ENCODE measurements around the gene CLEC18C.
"Not testable (repeated sequence)": the region's sequence is repeated elsewhere in the genome, so short reads cannot be mapped to it uniquely, and the experiment has no call there.

CLEC18C gene

DNA sequence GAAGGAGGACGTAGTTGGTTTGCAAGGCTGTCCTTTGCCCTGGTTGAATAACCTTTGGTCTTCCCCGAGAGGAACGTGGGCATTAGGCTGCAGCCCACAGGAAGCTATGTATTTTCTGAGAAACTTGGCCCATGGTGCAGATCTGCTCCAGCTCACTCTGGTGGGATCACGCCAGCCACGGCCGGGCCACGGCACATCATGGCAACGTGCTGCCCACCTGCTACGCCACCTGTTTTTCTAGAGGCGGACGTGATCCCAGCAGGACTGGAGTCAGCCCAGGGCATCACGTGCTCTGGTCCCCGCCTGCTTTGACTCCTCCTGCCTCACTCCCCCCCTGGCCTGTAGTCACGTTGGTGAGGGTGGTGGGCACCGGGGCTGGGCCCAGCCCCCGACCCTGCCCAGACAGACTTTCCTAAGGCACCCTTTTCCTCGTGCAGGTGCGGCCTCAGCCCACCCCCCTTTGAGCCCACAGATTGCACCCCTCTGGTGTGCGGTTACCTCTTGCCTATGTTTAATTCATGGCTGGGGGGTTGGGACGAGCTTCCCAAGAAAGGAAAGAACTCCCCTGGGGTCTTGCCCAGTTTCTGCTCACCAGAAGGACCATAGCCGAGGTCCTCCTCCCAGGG lies at the start of gene CLEC18C:
CLEC18C (plus strand) TSS at position 576 of the 626 bp plus-strand sequence. CDS start 492 bp downstream, outside the sequence.
- not testable (repeated sequence) for DNase-seq

DNA sequence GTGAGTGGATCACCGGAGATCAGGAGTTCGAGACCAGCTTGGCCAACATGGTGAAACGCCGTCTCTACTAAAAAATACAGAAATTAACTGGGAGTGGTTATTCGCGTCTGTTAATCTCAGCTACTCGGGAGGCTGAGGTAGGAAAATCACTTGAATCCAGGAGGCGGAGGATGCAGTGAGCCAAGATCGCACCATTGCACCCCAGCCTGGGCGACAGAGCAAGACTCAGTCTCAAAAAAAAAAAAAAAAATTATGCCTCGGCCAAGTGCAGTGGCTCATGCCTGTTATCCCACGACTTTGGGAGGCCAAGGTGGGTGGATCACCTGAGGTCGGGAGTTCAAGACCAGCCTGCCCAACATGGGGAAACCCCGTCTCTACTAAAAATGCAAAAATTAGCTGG lies 49.8 kb upstream of the CLEC18C start:
- DNase-seq: not testable (repeated sequence)

DNA sequence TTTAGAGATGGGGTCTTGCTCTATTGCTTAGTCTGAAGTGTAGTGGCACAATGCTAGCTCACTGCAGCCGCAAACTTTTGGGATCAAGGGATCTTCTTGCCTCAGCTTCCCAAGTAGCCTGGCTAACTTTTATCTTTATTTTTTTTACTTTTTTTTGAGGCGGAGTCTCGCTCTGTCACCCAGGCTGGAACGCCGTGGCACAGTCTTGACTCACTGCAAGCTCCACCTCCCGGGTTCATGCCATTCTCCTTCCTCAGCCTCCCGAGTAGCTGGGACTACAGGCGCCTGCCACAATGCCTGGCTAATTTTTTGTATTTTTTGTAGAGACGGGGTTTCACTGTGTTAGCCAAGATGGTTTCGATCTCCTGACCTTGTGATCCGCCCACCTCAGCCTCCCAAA lies 47.4 kb upstream of the CLEC18C start:
- DNase-seq: not testable (repeated sequence)

DNA sequence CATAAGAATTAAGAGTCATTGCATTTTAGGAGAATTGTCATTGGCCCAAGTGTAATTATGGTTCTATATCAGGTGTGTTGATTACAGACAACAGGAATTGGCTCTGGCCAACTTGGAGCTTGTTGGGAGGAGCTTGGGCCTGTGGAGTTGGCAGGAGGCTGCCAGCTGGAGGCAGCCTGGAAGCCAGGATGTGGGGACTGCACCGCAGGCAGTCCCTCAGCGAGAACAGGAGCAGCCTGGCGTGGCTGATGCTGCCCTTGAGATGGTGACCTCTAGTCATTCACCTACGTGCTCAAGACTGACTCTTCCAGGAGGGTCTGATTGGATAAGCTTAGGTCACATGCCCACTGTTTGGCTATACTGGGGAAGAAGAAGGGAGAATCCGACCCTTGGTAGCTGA lies 45.9 kb upstream of the CLEC18C start:
- DNase-seq: not testable (repeated sequence)

DNA sequence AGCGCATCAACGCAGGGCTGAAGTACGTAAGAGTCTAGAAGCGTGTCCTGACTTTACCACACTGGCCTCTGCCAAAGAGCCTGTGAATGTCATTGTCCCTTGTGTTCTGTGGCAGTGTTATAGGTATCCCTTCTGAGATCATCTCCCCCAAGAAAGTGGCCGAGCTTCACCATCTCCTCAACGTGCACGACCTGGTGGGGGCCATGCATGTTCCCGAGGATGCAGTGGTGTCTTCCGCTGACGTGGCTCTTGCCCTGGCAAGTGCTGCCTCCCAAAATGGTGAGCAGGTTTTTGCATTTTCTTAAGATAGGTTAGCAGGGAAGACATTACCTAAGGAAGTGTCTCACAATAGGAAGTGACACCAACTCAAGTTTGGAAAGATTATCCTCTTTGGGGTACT lies 44.7 kb upstream of the CLEC18C start:
- DNase-seq: not testable (repeated sequence)

DNA sequence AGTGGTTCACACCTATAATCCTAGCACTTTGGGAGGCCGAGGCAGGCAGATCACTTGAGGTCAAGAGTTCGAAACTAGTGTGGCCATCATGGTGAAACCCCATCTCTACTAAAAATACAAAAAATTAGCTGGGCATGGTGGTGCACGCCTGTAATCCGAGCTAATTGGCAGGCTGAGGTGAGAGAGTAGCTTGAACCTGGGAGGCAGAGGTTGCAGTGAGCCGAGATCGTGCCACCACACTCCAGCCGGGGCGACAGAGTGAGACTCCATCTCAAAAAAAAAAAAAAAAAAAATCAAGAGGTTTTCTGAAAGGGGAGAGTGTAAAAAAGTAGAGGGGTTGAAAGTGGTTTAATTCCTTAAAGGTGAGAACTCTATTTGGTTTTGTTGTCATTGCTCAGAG lies 37.8 kb upstream of the CLEC18C start:
- not testable (repeated sequence) for DNase-seq

DNA sequence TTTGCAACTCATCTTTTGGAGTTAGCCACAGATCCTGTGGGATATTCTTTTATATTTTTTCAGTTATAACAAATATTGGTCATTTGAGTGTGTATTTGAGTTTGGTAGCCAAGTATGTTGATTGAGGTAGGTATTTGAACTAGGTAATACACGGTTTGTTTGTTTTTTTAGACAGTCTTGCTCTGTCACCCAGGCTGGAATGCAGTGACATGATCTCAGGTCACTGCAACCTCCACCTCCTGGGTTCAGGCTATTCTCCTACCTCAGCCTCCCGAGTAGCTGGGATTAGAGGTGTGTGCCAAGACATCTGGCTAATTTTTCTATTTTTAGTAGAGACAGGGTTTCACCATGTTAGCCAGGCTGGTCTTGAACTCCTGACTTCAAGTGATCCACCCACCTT lies 37.0 kb upstream of the CLEC18C start:
- not testable (repeated sequence) for DNase-seq

DNA sequence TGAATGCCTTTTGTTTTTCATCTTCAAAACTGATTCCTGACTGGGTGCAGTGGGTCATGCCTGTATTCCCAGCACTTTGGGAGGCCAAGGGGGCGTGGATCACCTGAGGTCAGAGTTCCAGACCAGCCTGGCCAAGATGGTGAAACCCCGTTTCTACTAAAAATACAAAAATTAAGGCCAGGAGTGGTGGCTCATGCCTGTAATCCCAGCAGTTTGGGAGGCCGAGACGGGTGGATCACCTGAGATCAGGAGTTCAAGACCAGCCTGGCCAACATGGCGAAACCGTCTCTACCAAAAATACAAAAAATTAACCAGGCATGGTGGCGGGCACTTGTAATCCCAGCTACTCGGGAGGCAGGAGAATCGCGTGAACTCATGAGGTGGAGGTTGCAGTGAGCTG lies 30.8 kb upstream of the CLEC18C start:
- not testable (repeated sequence) for DNase-seq

DNA sequence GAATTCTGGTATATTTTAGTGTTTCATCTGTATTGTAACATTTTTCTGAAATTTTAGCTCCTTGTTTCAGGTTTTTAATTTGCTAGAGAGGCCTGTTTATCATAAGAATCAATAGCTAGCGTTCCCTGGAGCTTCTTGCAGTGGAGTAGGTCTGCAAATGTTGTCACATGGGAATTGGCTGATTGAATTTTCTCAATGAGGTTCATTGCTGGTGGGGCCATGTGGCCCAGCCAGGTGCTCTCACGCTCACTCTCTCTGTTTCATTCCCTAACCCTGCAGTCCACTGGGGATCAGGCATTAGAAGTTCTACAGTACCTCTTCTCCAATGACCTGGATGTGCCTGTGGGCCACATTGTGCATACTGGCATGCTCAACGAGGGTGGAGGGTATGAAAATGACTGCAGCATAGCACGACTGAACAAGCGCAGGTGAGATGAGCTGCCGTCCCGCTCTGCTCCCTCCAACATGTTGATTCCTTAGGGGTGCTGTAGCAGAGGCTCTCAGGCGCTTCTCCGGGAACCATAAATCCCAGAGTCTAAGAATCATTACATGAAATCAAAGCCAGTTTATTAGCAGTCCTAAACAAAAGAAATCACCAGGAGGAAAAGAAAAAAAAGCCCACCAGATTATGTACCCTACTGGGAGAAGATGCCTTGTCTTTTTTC lies 30.2 kb upstream of the CLEC18C start:
- not testable (repeated sequence) for DNase-seq

DNA sequence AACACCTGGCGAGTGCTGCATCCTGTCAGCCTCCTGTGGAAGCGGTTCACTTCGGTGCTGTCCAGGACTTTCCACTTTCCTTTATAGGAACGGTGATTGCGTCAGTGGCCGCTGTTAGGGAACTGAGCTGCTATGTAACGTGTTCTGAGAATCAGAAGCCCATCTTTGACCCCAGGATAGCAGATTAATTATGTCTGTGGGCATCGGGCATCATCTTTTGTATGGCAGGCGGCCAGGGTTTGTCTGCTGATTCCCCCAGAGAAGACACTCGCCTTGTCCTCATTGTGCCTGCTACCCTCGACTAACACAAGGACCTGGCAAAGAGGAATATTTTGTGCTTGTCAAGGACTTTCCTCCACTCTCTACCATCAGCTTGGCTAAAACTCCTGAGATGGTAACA lies 25.7 kb upstream of the CLEC18C start:
- DNase-seq: not testable (repeated sequence)

DNA sequence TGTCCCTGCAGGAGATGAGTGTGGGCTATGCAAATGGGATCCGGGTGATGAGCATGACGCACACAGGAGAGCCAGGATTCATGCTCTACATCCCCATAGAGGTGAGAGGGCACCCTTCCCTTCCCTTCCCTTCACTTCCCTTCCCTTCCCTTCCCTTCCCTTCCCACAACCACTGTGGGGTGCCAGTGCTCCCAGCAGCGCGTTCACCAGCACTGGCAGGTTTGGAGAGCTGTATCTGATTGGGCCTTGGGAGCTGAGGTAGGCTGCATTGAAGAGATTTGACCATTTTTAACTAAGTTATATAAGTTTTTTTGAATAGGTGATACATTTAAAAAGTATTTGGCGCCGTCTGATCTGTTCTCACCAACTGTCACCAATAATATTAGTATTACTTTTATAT lies 25.1 kb upstream of the CLEC18C start:
- not testable (repeated sequence) for DNase-seq

DNA sequence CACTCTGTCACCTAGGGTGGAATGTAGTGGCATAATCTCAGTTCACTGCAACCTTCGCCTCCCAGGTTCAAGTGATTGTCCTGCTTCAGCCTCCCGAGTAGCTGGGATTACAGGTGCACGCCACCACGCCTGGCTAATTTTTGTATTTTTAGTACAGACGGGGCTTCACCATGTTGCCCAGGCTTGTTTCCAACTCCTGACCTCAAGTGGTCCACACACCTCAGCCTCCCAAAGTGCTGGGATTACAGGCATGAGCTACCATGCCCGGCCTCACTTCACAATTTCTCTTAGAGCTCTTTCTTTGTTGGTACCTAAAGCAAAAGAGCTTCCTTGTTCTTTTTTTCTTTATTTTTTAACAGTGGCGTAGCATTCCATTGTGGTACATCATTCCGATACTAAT lies 24.3 kb upstream of the CLEC18C start:
- not testable (repeated sequence) for DNase-seq

DNA sequence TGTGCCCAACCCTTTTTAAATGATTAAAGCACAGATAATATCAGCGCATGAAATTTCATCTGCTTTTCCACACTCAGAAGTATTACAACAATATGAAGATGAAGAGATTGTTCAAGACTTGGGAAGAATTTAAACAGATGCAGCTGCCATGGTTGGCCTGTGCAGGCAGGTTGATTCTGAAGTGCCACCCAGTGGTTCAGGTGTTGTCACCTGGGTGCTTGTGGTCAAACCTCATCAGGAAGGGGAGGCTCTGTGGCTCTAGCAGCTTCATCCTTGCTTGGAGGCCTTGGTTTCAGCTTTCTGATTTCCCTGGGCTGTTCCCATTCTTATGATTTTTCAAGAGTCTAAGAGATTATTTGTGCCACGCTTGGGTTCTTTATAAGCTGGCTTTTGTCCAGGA lies 22.2 kb upstream of the CLEC18C start:
- no peak for DNase-seq

DNA sequence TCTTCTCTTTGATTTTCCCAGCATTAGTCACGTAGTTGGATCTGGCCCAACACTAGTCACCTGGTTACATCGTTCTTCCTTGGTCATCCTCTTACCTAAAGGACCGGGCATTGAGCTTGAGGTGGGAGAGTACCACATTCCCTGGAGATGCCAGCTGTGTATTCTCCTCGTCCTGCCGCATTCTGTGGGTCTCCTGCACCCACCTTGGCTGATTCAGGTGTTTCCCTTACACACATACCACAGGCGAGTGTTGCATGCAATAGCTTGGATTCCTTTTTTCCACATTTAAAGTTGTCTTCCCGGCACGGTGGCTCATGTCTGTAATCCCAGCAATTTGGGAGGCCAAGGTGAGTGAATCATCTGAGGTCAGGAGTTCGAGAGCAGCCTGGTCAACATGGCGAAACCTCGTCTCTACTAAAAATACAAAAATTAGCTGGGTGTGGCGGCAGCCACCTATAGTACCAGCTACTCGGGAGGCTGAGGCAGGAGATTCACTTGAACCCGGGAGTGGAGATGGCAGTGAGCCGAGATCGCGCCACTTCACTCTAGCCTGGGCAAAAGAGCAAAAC lies 21.6 kb upstream of the CLEC18C start:
- DNase-seq: no peak

DNA sequence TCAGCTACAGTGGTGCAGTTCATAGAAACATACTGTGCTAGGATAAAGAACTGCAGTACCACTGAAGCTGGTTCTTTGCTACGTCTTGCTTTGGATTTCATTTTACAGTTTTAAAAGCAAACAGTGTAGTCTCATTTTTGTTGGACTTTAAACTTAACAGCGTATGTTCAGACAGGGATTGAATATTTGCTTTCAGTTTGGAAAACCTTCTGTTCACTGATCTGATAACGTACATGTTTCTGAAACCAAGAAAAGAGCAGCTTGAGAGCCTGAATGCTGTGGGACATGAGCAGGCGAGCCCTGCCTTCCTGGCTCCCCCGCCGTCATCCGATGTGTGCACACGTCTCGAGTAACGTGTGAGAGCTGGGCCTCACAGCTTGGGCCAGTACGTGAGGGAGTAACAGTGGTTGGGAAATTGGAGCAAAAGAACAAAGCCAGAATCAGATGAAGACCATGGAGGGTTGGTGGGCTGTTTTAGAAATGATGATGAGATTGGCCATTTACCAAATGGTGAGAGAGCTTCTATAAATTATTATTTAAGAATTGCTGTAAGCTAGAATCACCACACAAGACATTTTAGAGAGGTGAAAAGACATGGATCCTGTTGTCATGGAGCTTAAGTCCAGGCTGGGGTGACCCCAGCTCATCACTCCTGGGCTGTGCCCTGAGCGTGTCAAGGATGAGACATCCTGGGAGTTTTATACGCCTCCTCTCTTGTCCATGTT lies 20.8 kb upstream of the CLEC18C start:
- no peak for DNase-seq

DNA sequence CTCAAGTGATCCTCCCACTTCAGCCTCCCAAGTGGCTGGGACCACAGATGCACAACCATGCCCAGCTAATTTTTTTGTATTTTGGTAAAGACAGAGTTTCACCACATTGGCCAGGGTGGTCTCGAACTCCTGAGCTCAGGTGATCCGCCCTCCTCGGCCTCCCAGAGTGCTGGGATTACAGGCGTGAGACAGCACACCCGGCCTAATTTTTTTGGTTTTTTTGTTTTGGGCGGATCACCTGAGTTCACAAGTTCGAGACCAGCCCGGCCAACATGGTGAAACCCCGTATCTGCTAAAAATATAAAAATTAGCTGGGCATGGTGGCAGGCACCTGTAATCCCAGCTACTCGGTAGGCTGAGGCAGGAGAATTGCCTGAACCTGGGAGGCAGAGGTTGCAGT lies 18.9 kb upstream of the CLEC18C start:
- not testable (repeated sequence) for DNase-seq

DNA sequence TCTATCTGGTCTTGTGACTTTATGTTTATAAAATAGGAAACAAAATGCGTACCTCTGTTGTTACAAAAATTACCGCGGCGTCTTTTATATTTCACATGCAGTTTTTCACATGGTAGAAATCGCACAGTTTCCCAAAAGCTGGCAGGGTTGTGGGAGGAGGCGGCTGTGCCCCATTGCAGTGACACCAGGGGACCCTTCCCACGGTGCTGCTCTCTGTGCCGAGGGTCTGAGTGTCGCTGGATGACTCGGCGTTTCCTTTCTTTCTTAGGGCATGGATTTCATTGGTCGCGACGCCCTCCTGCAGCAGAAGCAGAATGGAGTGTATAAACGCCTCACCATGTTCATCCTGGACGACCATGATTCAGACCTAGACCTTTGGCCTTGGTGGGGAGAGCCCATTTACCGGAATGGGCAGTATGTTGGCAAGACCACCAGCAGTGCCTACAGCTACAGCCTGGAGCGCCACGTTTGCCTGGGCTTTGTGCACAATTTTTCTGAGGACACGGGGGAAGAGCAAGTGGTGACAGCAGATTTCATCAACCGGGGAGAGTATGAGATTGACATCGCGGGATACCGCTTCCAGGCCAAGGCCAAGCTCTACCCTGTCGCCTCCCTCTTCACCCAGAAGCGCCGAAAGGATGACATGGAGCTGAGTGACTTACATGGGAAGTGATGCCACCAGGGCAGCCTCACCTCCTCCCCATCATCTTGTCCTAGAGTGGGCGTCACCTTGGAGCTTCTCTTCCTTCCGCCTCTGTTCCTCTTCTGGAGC lies 17.2 kb upstream of the CLEC18C start:
- DNase-seq: no peak

DNA sequence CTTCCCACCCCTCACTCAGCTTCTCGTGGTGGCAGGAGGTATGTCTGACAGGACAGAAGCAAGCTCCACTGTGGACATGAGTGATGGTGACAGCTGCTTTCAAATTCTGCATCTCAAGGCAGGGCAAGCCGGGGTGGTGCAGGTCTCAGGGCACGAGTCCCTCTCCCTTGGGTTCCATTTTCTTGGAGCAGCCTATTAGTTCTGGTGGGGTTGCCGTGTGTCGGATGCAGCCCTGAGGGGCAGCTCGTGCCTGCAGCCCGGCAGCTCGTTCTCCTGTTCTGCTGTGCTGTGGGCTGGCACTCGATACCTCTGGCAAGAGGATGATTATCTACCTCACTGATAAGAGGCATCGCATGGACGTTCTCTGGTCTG lies 16.5 kb upstream of the CLEC18C start:
- DNase-seq: no peak

DNA sequence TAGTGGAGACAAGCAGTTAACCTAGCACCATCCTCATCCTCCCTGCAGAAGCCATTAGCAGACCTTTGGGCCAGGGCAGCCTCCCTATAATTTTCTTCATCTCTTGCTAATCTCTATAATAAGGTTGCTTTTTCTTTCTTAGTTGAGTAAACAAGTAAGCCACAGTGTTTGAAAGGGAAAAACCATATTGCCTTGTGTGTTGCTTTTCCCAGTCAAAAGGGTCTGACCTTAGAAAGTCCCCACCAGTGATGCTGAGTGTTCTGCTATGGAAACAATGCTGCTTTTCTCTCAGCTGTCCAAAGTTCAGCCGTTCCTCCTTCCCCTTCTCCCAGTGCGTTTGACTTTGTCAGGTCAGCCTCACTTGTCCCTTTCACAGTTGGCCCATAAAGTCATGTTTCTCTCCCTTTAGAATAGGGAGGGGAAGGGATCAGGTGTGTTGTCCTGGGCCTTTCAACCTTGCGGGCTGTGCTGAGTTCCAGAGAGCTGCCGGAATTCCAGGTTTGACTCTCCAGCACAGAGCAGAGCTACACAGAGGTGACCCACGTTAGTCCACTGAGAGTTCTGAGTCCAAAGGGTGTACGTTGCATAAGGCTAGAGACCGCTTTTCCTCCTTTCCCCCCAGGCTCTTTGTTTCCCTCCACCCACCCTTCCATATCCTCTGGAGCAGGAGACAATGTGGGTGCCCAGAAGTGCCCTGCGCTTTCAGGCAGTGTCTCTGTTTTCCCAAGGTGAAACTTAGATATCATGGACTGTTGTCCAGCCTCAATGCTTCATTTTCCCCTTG lies 15.9 kb upstream of the CLEC18C start:
- DNase-seq: no peak

DNA sequence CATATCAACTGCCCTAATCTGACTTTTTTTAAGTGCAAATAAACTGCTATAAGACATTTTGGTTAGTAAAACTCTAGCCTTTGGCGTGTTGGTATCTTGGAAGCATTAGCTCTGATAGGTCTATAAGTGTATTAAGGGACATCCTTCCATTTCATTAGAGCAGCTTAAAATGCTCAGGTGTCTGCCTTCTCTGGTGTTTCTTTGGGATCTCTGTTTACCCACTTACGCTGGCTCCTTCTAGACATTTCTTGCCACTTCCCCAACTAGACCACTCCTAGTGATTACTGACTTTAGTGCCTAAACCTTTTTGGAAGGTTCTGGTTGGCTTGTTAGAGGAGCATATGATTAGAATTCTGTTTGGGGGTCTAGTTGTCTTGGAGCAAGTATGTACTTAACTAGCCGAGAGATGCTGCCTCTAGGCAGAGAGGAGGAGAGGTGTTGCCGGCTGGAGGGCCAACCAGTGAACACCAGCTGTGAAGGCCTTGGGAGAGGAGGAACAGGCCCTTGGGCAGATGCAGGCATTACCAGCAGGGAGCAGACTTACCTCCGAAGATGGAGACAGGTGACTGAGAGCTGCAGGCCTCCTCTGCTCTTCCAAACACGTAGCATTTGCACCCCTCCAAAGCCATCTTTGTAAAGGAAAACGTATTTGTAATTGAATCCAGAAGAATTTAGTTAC lies 15.2 kb upstream of the CLEC18C start:
- DNase-seq: no peak
